RWPE2 (cell line): ENCODE results near the gene CFHR3.
"Not testable (repeated sequence)": the region's sequence is repeated elsewhere in the genome, so short reads cannot be mapped to it uniquely, and the experiment has no call there.

Source experiments
- ATAC-seq: fragments of 200-7000 bp; cut with Tn5 transposase; 3 replicates; pipeline ENCODE4 v1.9.1; 2021; ENCODE audit warnings: low read depth
- DNase-seq: peaks from one replicate; pipeline ENCODE4 v3.0.0-alpha.2; 2020; ENCODE audit warnings: low spot score
- H3K27ac ChIP-seq: fragments of 450-650 bp; 2 replicates; pipeline ENCODE4 v1.5.1; 2017; ENCODE audit warnings: mild to moderate bottlenecking; ENCODE audit not compliant: poor library complexity, severe bottlenecking
- H3K27me3 ChIP-seq: fragments of 250-450 bp; sonication (Bioruptor Pico); 2 replicates; pipeline ENCODE4 v1.5.1; 2021; ENCODE audit warnings: mild to moderate bottlenecking, moderate library complexity; ENCODE audit not compliant: insufficient read depth, poor library complexity, severe bottlenecking
- H3K36me3 ChIP-seq: fragments of 250-450 bp; sonication (Bioruptor Pico); 2 replicates; pipeline ENCODE4 v1.5.1; 2020; ENCODE audit warnings: low read depth, mild to moderate bottlenecking, moderate library complexity
- H3K4me1 ChIP-seq: fragments of 250-450 bp; sonication (Bioruptor Pico); 2 replicates; pipeline ENCODE4 v1.5.1; 2021; ENCODE audit warnings: mild to moderate bottlenecking, moderate library complexity; ENCODE audit not compliant: insufficient read depth, poor library complexity, severe bottlenecking
- H3K4me3 ChIP-seq: fragments of 250-450 bp; sonication (Bioruptor Pico); 2 replicates; pipeline ENCODE4 v1.5.1; 2021; ENCODE audit warnings: mild to moderate bottlenecking, moderate library complexity; ENCODE audit not compliant: severe bottlenecking
- H3K9me3 ChIP-seq: fragments of 250-450 bp; sonication (Bioruptor Pico); 2 replicates; pipeline ENCODE4 v1.5.1; 2021; ENCODE audit warnings: mild to moderate bottlenecking, moderate library complexity; ENCODE audit not compliant: severe bottlenecking
- CTCF ChIP-seq: fragments of 450-650 bp; IDR thresholded peaks from one replicate; pipeline ENCODE4 v1.5.1; 2017; ENCODE audit warnings: mild to moderate bottlenecking, moderate library complexity; ENCODE audit not compliant: poor library complexity, severe bottlenecking

Gene CFHR3

GRCh38 chr1:196777603-196778002, 3.0 kb downstream of the CFHR3 start:
- no peak for TF ChIP-seq CTCF
- Histone ChIP-seq H3K9me3 (no peaks in the 10 kb centered on the region), H3K27ac (no peak overlapping the region), H3K36me3 (no peaks in the 10 kb centered on the region), H3K27me3 (no peaks in the 10 kb centered on the region), H3K4me3 (no peak overlapping the region), H3K4me1 (no peaks in the 10 kb centered on the region)
- no peak for ATAC-seq
- DNase-seq, result no peak

GRCh38 chr1:196779093-196779492, 4.5 kb downstream of the CFHR3 start:
- Histone ChIP-seq H3K27ac (no peak overlapping the region), H3K9me3 (no peaks in the 10 kb centered on the region), H3K36me3 (no peaks in the 10 kb centered on the region), H3K27me3 (no peaks in the 10 kb centered on the region), H3K4me3 (no peak overlapping the region), H3K4me1 (no peaks in the 10 kb centered on the region)
- DNase-seq (no peak), ATAC-seq (no peak)
- TF ChIP-seq CTCF, result no peak

- not testable (repeated sequence) for H3K36me3 ChIP-seq, ATAC-seq, H3K4me1 ChIP-seq, H3K27ac ChIP-seq, H3K27me3 ChIP-seq, H3K4me3 ChIP-seq, H3K9me3 ChIP-seq, DNase-seq
Observed at GRCh38 chr1:196791252-196791651, 16.6 kb downstream of the CFHR3 start.

- H3K36me3 ChIP-seq, DNase-seq, ATAC-seq, H3K4me3 ChIP-seq, H3K4me1 ChIP-seq, H3K27ac ChIP-seq, H3K27me3 ChIP-seq, H3K9me3 ChIP-seq: not testable (repeated sequence)
Observed at GRCh38 chr1:196794103-196794502, 19.5 kb downstream of the CFHR3 start.

GRCh38 chr1:196797891-196798290, 23.3 kb downstream of the CFHR3 start:
- ATAC-seq (no peak), DNase-seq (no peak)
- Histone ChIP-seq H3K27me3 (no peaks in the 10 kb centered on the region), H3K36me3 (no peaks in the 10 kb centered on the region), H3K9me3 (no peaks in the 10 kb centered on the region), H3K4me1 (no peaks in the 10 kb centered on the region), H3K4me3 (no peak overlapping the region), H3K27ac (no peak overlapping the region)
- no peak for TF ChIP-seq CTCF

- ATAC-seq, H3K27ac ChIP-seq: not testable (repeated sequence)
Observed at GRCh38 chr1:196801920-196802319, 27.3 kb downstream of the CFHR3 start.

More at GRCh38 chr1:196801920-196802319, 27.3 kb downstream of the CFHR3 start:
- H3K4me3 ChIP-seq, H3K9me3 ChIP-seq, H3K36me3 ChIP-seq, DNase-seq, H3K4me1 ChIP-seq, H3K27me3 ChIP-seq: not testable (repeated sequence)
